ENCODE results near the gene RNF157.

The RNF157 gene

GRCh38 chr17:76240461-76241203 lies at the start of gene RNF157:
RNF157 (minus strand) TSS chr17:76240493; CDS start chr17:76240240, 253 bp downstream.
- Mint-ChIP-seq H3K4me1 (peaks cover 10% of the 10 kb centered on the region), H3K4me3 (peak within 1 kb of the TSS; percentile 74), H3K36me3 (no peaks in the 10 kb centered on the region)

GRCh38 chr17:76281573-76282371 lies 41.5 kb upstream of the RNF157 start:
- Mint-ChIP-seq H3K9me3 (no peaks in the 10 kb centered on the region), H3K36me3 (no peaks in the 10 kb centered on the region), H3K27me3 (no peaks in the 10 kb centered on the region), H3K4me1 (peaks cover 3% of the 10 kb centered on the region), H3K4me3 (no peak overlapping the region), H3K27ac (no peak overlapping the region)
- no peak for ATAC-seq

More at GRCh38 chr17:76240461-76241203, at the start of gene RNF157:
- Mint-ChIP-seq H3K9me3 (no peaks in the 10 kb centered on the region), H3K27ac (peak within 1 kb of the TSS; percentile 42), H3K27me3 (peaks cover 34% of the 10 kb centered on the region)
- peak; percentile 90 for ATAC-seq

- peaks cover 15% of the 10 kb centered on the region for H3K4me1 Mint-ChIP-seq
- H3K36me3 Mint-ChIP-seq, result no peaks in the 10 kb centered on the region
- no peaks in the 10 kb centered on the region for H3K9me3 Mint-ChIP-seq
- no peak overlapping the region for H3K27ac Mint-ChIP-seq
- H3K27me3 Mint-ChIP-seq, result no peaks in the 10 kb centered on the region
- ATAC-seq, result no peak
- no peak overlapping the region for H3K4me3 Mint-ChIP-seq
Measured at GRCh38 chr17:76280650-76281049, 40.4 kb upstream of the RNF157 start.

- Mint-ChIP-seq H3K4me1 (peaks cover 23% of the 10 kb centered on the region), H3K27me3 (no peaks in the 10 kb centered on the region), H3K4me3 (no peak overlapping the region), H3K36me3 (no peaks in the 10 kb centered on the region), H3K27ac (no peak overlapping the region), H3K9me3 (no peaks in the 10 kb centered on the region)
- ATAC-seq, result no peak
Measured at GRCh38 chr17:76279742-76280287, 39.5 kb upstream of the RNF157 start.

- H3K4me1 Mint-ChIP-seq, result peaks cover 26% of the 10 kb centered on the region
- no peak overlapping the region for H3K27ac Mint-ChIP-seq
- peak; percentile 67 for ATAC-seq
Measured at GRCh38 chr17:76278952-76279741, 38.9 kb upstream of the RNF157 start.

GRCh38 chr17:76278268-76278908 lies 38.1 kb upstream of the RNF157 start:
- H3K9me3 Mint-ChIP-seq, result no peaks in the 10 kb centered on the region
- no peak overlapping the region for H3K4me3 Mint-ChIP-seq
- peaks cover 34% of the 10 kb centered on the region for H3K4me1 Mint-ChIP-seq
- ATAC-seq, result no peak
- H3K27me3 Mint-ChIP-seq, result no peaks in the 10 kb centered on the region
- H3K36me3 Mint-ChIP-seq, result no peaks in the 10 kb centered on the region
- no peak overlapping the region for H3K27ac Mint-ChIP-seq

More at GRCh38 chr17:76278952-76279741, 38.9 kb upstream of the RNF157 start:
- H3K36me3 Mint-ChIP-seq, result no peaks in the 10 kb centered on the region
- H3K4me3 Mint-ChIP-seq, result no peak overlapping the region
- H3K9me3 Mint-ChIP-seq, result no peaks in the 10 kb centered on the region
- H3K27me3 Mint-ChIP-seq, result no peaks in the 10 kb centered on the region

GRCh38 chr17:76277300-76278267 lies 37.3 kb upstream of the RNF157 start:
- no peak for ATAC-seq
- Mint-ChIP-seq H3K27ac (peak overlapping the region; percentile 80), H3K27me3 (no peaks in the 10 kb centered on the region), H3K4me3 (no peak overlapping the region), H3K9me3 (no peaks in the 10 kb centered on the region), H3K4me1 (peaks cover 42% of the 10 kb centered on the region), H3K36me3 (no peaks in the 10 kb centered on the region)

- H3K9me3 Mint-ChIP-seq, result no peaks in the 10 kb centered on the region
- no peaks in the 10 kb centered on the region for H3K27me3 Mint-ChIP-seq
- no peak for ATAC-seq
- H3K4me1 Mint-ChIP-seq, result peaks cover 51% of the 10 kb centered on the region
- peak overlapping the region; percentile 80 for H3K27ac Mint-ChIP-seq
- no peaks in the 10 kb centered on the region for H3K36me3 Mint-ChIP-seq
- no peak overlapping the region for H3K4me3 Mint-ChIP-seq
Measured at GRCh38 chr17:76276461-76277299, 36.4 kb upstream of the RNF157 start.

GRCh38 chr17:76276069-76276431 lies 35.8 kb upstream of the RNF157 start:
- peaks cover 57% of the 10 kb centered on the region for H3K4me1 Mint-ChIP-seq
- no peaks in the 10 kb centered on the region for H3K27me3 Mint-ChIP-seq
- H3K4me3 Mint-ChIP-seq, result peak overlapping the region; percentile 21
- no peaks in the 10 kb centered on the region for H3K9me3 Mint-ChIP-seq
- H3K27ac Mint-ChIP-seq, result peak overlapping the region; percentile 80
- peaks cover 2% of the 10 kb centered on the region for H3K36me3 Mint-ChIP-seq
- ATAC-seq, result peak; percentile 69

- peak overlapping the region; percentile 80 for H3K27ac Mint-ChIP-seq
- peaks cover 6% of the 10 kb centered on the region for H3K36me3 Mint-ChIP-seq
- ATAC-seq, result no peak
Measured at GRCh38 chr17:76275382-76276068, 35.2 kb upstream of the RNF157 start.

GRCh38 chr17:76274112-76274956 lies 34.0 kb upstream of the RNF157 start:
- Mint-ChIP-seq H3K9me3 (no peaks in the 10 kb centered on the region), H3K4me1 (peaks cover 71% of the 10 kb centered on the region), H3K36me3 (peaks cover 6% of the 10 kb centered on the region), H3K27me3 (no peaks in the 10 kb centered on the region), H3K27ac (peak overlapping the region; percentile 80), H3K4me3 (peak overlapping the region; percentile 34)
- no peak for ATAC-seq

More at GRCh38 chr17:76275382-76276068, 35.2 kb upstream of the RNF157 start:
- Mint-ChIP-seq H3K27me3 (no peaks in the 10 kb centered on the region), H3K4me1 (peaks cover 62% of the 10 kb centered on the region), H3K4me3 (no peak overlapping the region), H3K9me3 (no peaks in the 10 kb centered on the region)
